ENCODE results near the gene NLGN3.

Gene NLGN3

DNA sequence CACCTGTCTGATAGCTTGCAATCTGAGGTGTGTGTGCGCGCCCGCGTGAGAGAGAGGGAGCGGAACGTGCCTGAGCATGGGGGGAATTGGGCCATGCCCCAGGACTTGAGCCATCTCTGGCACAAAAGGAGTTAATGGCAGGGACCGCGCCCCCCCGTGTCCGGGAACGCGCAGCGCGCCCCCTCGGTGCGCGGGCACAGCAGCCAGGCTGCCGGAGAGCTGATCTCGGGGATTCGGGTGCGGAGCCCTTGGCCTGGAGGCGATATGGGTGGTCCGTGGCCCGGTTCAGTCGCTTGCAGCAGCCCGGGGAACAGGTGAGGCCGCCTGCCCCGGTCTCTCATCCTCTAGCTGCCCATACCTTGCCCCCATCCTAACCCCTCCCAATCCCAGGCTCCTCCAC, at the start of gene NLGN3:
Gene NLGN3 (plus strand): TSS at position 191 of the 400 bp plus-strand sequence. CDS start 2,909 bp downstream, outside the sequence.
- DNase-seq (ENCODE audit: low spot score): no peak

DNA sequence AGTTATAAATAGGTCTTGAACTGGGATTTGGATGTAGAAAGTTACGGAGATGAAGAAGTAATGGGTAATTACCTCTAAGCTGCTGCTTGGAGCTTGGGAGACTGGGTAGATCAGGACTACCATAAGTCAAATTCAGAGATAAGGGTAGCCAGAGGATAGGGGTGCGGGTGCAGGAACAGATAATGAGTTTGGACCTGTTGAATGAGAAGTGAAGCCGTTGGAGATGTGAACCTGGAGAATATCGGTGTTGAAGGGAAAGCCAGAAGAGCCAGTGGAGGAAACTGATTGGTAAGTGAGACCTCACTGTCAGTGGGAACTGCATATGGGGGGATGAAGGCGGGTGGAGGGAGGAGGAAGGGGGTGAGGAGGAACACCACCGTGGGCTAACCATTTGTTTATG, 49.6 kb upstream of the NLGN3 start:
- peak; percentile 4 for DNase-seq (ENCODE audit: low spot score)

DNA sequence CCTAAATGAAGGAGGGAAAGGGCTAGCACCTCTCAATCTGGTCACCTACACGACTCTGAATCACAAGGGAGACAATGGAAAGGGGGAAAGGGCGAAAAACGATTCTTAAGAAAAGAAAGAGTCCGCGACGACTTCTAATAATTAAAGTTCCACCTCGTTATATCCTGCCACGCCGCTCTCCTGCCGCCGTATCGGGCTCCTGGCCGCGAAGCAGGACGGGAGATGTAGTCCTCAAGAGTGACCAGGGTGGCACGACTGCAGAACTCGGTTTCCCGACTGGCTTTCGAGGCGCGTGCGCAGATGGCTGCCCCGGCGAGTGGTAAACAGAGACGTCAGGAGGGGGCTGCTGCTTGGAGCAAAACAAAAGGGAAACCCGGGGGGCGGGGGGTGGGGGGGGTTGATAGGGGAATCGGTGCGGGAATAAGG, 49.1 kb upstream of the NLGN3 start, which contains the start of gene FOXO4:
Gene FOXO4 (plus strand): TSS at position 297 of the 426 bp plus-strand sequence. CDS start 678 bp downstream, outside the sequence.
- peak; percentile 91 for DNase-seq (ENCODE audit: low spot score)

DNA sequence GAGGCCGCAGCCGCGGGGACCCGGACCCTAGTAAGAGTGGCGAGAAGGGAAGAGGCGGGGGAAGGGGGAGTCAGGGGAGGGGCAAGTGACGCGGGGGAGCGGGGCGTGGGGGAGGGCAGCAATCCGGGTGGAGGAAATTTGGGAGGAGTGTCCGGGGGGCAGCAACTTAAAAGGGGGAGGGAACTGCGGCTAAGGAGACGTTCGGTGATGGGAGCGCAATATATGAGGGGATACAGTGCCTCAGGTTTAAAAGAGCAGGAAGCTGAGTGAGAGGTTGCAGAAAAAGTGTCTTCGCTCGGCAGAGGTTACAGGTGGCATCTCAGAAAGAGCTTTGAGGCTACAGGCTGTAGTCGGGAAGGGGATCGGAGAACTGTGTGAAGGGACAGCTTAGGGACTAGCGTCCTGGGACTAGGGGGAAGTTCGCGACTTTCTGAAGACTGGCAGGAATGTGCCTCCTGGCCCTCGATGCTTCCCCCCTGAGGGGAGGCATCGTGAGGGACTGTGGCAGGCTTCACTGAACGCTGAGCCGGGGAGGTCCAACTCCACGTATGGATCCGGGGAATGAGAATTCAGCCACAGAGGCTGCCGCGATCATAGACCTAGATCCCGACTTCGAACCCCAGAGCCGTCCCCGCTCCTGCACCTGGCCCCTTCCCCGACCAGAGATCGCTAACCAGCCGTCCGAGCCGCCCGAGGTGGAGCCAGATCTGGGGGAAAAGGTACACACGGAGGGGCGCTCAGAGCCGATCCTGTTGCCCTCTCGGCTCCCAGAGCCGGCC, 48.5 kb upstream of the NLGN3 start:
- peak; percentile 40 for DNase-seq (ENCODE audit: low spot score)

DNA sequence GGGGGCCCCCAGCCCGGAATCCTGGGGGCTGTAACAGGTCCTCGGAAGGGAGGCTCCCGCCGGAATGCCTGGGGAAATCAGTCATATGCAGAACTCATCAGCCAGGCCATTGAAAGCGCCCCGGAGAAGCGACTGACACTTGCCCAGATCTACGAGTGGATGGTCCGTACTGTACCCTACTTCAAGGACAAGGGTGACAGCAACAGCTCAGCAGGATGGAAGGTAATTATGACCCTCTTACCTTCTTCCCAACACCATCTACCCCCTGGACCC, 47.9 kb upstream of the NLGN3 start:
- no peak for DNase-seq (ENCODE audit: low spot score)

DNA sequence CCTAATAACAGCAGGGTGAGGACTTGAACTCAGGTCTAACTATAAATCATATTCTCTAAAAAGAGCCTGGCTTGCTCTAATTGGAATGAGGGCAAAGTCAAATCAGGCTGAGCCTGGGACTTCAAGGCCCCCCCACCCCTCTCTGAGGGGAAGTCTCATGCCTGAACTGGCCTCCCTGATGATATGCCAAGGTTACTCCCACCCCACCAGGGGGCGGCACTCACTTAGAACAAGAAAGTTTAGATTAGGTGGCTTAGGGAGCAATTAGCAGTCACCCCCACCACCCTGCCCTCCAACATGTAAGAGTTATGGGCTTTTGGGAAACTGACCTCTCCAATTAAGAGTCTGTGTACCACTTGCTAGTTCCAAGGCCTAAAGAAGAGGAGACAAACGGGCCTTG, 46.3 kb upstream of the NLGN3 start:
- DNase-seq (ENCODE audit: low spot score): peak; percentile 16

DNA sequence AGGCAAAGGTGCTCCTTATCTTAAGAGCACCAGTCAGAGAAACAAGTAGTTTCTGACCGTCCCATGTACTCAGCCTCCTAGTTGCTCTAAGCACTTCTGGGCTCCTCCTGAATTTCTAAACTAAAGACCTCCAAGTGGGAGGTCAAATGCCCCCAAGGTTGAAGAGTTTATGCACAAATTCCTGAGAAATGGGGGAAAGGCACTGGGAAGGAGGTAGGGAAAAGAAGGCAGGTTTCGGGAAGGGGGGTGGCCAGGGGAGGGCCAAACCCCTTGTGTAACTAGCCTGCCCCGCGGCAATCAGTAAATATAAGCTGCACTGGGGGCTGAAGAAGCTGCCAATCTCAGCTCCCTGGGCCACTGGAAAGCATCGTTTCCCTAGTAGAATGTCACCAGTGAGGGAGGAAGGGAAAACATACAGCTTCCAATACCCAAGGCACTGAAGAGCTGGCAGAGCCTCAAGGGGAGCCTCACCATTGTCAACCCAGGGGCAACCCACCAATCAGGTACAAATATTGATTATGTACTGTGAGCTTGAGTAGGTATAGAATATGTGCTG, 45.6 kb upstream of the NLGN3 start:
- DNase-seq (ENCODE audit: low spot score): no peak

DNA sequence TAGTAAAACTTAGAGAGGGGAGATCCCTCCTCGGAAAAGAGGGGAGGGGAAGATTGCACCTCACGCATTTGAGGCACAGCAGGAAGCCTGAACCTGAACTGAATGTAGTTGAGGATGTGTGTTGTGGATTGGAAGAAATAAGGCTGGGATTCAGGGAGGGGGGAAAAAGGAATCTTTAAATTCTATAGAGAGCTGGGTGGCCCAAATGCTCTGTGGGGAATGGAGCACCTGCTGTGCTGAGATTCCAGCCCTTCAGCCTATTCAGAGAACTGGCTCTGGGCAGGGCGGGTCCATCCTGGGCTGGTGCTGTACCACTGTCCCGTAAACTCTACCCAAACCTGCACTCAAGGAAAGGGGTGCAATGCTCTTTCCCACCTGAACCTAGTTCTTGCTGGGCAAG, 44.9 kb upstream of the NLGN3 start:
- DNase-seq (ENCODE audit: low spot score): no peak

DNA sequence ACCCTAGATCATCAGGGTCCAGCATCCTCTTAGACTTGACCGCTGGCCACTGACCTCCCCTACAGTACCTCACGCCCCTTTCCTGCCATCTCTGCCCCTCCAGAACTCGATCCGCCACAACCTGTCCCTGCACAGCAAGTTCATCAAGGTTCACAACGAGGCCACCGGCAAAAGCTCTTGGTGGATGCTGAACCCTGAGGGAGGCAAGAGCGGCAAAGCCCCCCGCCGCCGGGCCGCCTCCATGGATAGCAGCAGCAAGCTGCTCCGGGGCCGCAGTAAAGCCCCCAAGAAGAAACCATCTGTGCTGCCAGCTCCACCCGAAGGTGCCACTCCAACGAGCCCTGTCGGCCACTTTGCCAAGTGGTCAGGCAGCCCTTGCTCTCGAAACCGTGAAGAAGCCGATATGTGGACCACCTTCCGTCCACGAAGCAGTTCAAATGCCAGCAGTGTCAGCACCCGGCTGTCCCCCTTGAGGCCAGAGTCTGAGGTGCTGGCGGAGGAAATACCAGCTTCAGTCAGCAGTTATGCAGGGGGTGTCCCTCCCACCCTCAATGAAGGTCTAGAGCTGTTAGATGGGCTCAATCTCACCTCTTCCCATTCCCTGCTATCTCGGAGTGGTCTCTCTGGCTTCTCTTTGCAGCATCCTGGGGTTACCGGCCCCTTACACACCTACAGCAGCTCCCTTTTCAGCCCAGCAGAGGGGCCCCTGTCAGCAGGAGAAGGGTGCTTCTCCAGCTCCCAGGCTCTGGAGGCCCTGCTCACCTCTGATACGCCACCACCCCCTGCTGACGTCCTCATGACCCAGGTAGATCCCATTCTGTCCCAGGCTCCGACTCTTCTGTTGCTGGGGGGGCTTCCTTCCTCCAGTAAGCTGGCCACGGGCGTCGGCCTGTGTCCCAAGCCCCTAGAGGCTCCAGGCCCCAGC, 43.8 kb upstream of the NLGN3 start:
- no peak for DNase-seq (ENCODE audit: low spot score)

DNA sequence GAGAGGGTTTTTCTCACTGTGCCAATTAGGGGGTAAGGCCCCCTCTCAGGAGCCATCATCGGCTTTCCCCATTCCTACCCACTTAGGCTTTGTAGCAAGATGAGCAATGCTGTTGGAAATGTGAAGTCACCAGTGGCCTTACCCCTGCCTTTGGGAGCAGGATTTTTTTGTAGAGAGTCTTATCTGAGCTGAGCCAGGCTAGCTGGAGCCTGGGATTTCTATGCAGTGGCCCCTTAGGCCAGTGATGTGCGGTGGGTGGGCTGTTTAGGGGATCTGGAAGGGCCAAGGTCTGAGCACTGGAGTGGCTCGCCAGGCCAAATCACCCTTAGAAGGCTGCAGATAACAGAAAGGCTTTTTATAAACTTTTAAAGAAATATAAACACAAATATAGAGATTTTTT, 42.3 kb upstream of the NLGN3 start:
- DNase-seq (ENCODE audit: low spot score): no peak

DNA sequence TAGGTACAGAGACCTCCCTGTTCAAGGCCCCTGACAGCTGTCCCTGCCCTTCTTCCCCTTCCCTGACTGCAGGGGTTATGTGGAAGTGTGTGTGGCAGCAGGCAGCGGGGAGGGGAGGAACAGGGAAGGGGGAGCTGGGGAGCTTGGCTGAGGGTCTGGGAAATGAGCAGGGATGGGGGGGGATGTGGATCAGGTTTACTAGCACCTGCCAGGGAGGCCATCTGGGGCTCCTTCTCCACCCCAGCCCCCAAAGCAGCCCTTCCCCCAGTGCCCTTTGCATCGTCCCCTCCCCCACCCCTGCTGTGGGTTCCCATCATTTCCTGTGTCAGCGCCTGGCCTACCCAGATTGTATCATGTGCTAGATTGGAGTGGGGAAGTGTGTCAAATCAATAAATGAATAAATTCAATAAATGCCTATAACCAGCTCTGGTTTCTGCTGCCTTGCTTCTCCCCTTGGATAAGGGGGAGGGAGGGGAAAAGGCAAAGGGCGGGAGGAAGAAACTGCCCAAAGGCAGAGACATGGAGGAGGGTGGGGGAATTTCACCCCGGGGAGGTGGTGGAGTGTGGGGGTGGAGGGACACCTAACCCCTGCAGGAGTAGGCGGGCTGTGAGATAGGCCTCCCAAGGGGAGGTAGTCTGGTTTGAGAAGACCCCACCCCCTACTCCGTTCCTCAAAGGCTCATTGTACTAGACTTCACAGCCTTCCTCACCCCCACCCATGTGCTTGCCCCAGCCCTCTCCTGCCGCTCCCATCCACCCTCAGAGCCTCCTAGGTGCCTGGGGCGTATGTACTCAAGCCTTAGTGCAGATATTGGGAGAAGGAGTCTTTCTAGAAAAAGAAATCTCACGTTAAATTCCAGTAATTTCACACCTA, 41.3 kb upstream of the NLGN3 start:
- no peak for DNase-seq (ENCODE audit: low spot score)

DNA sequence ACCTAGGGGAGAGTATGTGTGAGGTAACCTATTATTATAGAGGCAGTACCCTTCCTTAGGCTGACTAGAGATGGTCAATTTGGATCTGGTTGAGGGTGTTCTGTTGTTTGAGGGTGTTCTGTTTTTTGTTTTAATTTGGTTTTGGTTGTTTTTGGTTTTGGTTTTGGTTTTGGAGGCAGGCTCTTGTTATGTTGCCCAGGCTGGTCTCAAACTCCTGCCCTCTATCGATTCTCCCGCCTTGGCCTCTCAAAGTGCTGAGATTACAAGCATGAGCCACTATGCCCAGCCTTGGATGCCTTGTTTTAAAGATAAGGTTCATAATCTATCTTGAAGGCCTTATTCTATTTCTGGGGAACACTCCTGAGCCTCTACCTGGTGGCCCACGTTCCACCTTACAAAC, 39.0 kb upstream of the NLGN3 start:
- DNase-seq (ENCODE audit: low spot score): no peak

DNA sequence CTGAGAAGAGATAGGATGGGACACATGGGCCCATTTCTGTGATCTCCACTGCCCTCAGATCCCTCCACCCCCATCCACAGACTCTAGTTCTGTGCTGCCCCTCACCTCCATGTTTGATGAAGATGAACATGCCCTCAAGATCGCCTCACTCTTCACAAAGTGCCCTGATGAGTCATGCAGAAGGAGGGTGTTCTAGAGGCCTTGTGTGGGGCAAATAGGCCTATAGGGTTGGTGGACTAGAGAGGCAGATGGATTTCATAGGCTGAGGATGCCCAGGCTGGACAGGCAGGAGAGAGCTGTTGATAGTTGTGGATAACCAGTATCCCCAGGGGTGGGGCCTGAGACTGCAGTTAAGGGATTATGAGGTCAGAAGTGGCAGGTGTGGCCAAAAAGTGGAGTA, 38.2 kb upstream of the NLGN3 start, which contains the start of gene CXorf65:
Gene CXorf65 (minus strand): TSS at position 314 of the 400 bp plus-strand sequence. CDS start 184 bp downstream, at position 130.
- no peak for DNase-seq (ENCODE audit: low spot score)

DNA sequence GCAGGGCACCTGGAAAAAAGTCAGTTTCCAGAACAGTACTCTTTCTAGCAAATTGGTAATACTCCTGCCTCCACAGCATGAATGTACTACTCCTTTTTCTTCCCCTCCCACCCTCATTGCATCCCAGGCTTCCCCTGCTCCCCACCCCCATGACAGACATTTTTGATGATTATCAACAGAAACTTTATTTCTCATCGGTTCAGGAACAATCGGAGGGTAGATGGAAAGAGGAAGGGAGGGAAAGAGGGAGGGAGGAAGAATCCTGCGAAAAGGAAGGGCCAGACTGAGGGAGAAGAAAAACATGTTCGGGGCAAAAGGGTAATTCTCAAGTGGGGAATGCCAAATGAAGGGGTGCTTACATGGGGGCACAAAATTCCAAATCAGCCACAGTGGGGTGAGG, 37.4 kb upstream of the NLGN3 start:
- DNase-seq (ENCODE audit: low spot score): no peak

DNA sequence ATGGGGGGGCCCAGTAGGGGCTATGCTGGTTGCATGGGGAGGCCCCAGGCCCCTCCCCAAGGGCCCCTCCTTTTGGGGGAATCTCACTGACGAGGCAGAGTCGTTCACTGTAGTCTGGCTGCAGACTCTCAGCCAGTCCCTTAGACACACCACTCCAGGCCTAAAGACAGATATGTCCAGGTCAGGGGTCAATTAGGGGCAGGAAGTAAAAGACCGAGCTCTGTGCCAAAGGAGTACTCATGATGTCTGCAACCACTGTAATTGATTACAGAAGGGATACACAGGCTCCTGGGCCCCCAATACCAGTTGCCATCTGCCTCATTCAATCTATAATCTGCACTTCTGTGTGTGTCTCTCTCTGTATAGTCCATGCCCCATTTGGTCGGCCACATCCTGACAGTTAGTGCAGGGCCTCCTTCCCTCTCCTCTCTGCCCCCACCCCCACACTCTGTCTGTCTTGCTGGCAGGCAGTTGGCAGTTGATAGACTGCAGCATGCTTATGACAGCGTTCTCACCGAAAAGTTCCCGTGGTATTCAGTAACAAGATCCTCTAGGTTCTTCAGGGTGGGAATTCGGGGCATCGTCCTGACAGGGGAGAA, 36.8 kb upstream of the NLGN3 start:
- no peak for DNase-seq (ENCODE audit: low spot score)

DNA sequence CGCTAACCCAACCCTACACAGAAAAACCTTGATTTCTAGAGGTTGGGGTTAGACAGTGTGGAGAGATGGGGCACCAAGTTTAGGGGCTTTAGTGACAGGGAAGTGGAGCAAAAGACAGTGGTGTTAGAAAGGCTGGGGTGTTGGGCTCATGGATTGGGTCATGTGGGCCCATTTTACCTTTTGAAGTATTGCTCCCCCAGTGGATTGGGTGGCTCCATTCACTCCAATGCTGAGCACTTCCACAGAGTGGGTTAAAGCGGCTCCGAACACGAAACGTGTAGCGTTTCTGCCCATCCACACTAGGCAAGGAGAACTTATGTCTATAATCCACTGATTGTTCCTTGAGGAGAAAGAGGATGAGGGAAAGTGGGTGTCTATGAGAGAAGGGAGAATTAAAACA, 35.6 kb upstream of the NLGN3 start:
- no peak for DNase-seq (ENCODE audit: low spot score)

DNA sequence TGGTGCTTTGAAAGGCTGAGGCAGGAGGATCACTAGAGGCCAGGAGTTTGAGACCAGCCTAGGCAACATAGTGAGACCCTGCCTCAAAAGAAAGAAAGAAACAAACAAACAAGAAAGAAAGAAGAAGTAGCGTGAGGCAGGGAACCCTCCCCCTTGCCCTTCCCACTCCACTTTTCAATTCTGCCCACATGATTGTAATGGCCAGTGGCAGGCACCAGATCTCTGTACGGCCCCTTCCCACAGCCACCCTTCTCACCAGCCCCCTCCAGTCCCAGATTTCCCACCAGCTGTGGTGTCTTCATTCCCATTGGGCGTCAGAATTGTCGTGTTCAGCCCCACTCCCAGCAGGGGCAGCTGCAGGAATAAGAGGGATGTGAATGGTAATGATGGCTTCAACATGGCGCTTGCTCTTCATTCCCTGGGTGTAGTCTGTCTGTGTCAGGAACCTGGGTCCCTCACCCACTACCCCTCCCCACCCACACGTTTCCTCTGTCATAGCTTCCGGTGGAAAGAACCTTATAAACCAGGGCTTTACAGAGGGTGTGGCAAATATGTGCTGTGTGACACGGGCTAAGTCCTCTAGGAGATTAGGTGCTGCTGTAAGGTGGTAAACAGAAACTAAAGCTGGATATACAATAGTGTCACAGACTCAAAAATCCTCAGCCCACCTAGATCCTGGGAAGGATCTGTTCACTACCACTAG, 33.3 kb upstream of the NLGN3 start, which contains the start of gene IL2RG:
Gene IL2RG (minus strand): TSS at position 437 of the 703 bp plus-strand sequence. CDS start 38 bp downstream, at position 399.
- no peak for DNase-seq (ENCODE audit: low spot score)

DNA sequence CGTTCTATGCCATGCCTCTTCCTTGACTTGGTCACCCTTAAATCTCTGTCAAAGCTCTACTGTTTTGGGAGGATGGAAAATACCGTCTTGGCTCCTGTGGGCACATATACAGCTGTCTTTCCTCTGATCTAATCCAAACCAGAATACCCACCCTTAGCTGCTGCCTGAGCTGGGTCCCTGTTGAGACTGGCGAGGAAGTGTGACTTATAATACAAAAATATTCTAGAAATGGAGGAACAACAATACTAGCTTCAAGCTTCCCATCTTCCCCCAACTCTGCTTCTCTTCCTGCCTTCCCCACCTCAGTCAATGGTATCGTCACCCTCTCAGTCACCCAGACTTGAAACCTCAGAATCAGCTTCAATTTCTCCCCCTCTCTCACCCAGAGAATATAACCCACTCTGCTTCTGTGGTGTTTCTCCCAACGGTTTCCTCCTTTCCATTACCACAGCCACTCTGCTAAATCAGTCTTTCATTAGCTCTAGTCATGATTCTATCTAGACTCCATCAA, 32.7 kb upstream of the NLGN3 start:
- DNase-seq (ENCODE audit: low spot score): no peak

DNA sequence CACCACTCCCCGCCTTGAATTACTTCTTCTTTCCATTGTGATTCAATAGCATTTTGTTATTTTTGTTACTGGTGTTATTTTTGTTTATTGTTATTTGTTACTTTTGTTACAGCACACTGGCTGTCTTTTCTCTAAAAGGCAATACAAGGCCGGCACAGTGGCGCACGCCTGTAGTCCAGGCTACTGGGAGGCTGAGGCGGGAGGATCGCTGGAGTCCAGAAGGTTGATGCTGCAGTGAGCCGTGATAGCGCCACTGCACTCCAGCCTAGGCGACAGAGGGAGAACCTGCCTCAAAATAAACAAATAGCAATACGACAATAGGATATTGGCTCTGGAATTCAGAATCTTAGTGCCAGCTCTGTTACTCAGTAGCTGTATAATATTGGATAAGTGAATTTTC, 27.3 kb upstream of the NLGN3 start:
- DNase-seq (ENCODE audit: low spot score): no peak

Data from cerebellar cortex (tissue), 1 donor.